ENCODE measurements around the gene ABCA6. TPM values are rescaled to one million over a fixed set of nuclear protein-coding genes. Genes with fewer than 3 reads are reported as not detected.

The ABCA6 gene, protein sequence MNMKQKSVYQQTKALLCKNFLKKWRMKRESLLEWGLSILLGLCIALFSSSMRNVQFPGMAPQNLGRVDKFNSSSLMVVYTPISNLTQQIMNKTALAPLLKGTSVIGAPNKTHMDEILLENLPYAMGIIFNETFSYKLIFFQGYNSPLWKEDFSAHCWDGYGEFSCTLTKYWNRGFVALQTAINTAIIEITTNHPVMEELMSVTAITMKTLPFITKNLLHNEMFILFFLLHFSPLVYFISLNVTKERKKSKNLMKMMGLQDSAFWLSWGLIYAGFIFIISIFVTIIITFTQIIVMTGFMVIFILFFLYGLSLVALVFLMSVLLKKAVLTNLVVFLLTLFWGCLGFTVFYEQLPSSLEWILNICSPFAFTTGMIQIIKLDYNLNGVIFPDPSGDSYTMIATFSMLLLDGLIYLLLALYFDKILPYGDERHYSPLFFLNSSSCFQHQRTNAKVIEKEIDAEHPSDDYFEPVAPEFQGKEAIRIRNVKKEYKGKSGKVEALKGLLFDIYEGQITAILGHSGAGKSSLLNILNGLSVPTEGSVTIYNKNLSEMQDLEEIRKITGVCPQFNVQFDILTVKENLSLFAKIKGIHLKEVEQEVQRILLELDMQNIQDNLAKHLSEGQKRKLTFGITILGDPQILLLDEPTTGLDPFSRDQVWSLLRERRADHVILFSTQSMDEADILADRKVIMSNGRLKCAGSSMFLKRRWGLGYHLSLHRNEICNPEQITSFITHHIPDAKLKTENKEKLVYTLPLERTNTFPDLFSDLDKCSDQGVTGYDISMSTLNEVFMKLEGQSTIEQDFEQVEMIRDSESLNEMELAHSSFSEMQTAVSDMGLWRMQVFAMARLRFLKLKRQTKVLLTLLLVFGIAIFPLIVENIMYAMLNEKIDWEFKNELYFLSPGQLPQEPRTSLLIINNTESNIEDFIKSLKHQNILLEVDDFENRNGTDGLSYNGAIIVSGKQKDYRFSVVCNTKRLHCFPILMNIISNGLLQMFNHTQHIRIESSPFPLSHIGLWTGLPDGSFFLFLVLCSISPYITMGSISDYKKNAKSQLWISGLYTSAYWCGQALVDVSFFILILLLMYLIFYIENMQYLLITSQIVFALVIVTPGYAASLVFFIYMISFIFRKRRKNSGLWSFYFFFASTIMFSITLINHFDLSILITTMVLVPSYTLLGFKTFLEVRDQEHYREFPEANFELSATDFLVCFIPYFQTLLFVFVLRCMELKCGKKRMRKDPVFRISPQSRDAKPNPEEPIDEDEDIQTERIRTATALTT (N-terminal part only)
- 21.3 and 37.1 TPM in 2 replicates for total RNA-seq

DNA sequence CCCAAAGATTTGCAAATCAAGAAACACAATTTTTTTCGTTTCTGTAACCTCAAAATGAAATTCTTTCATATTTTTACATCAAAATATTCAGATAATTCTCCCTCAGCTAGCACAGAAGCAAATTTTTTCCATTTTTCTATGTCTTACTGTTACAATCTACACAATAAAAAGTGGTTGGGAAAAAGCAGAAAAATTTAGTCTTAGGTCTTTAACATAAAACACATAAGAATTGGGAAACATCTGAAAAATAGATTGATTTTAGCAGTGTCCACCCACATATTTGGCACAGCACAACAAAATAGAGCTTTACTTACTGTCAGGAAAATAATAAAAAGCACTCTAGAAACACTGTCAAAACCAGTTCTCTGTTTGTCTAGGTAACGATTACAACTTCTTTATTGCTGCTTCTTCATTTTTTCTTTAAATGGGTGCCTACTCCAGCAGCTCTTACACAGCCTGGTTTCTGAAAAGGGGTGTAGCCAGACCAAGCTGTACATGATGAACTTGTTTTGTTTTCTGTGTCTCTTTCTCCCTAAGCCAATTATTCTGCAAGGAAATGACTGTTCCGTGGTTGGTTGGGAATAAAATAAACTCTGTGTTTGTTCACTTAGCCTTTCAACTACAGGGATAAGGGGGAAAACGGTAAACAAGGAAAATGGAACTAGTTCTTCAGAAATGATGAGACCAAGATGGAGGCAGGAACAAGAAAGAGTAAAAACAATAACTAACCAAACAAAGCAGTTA is at the start of gene ABCA6:
Gene ABCA6 (minus strand): TSS at position 465 of the 744 bp plus-strand sequence. CDS start 1,192 bp downstream, outside the sequence.

DNA sequence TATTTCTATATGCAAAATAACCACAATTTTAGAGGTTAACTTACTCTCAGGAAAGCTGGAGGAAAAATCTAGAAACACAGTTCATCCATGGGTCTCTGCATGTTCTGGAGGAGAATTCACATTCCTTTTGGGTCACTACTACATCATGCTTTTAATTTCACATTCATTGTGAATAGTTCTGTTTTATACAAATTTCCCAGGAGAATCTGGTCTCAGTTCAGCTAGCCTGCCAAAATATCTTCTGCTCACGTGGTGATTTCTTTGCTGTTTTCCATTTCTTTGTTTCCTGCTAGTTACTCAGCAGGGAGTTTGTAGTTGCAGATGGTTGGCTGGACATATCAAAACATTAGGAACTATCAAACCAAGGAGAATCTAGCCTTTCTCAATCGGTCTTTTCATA is 80.9 kb downstream of the ABCA6 start, which contains the start of gene ABCA9:
Gene ABCA9 (minus strand): TSS at position 106 of the 400 bp plus-strand sequence. CDS start 9,801 bp downstream, outside the sequence.

Other genes starting within 250 kb of the ABCA6 start
- 85.1 and 88.7 TPM in 2 replicates for gene ABCA8, start 186.5 kb downstream of the ABCA6 start, total RNA-seq
- gene ABCA9, start 81.0 kb downstream of the ABCA6 start, total RNA-seq = 18.7 and 23.3 TPM in 2 replicates
- gene ABCA10, start 86.9 kb upstream of the ABCA6 start, total RNA-seq = 2.8 and 4.7 TPM in 2 replicates
- gene ABCA5, start 185.2 kb upstream of the ABCA6 start, total RNA-seq = 17.5 and 17.7 TPM in 2 replicates

Measured in smooth muscle cell of trachea (primary cell).